Skeletal muscle tissue (tissue), 4 donors: ENCODE results near the gene EPB41L2. TPM values are rescaled to one million over a fixed set of nuclear protein-coding genes. Genes with fewer than 3 reads are reported as not detected.
"Not testable (repeated sequence)": the region's sequence is repeated elsewhere in the genome, so short reads cannot be mapped to it uniquely, and the experiment has no call there.

ENCODE experiments used
- H3K27ac ChIP-seq: one replicate; pipeline ENCODE4 v1.7.0; 2013; ENCODE audit warnings: mild to moderate bottlenecking, low read depth, low read length, inconsistent platforms
- H3K27me3 ChIP-seq, 3 donors: one replicate each; pipeline ENCODE4 v1.7.0; 2013; ENCODE audit warnings: low read length in 3 of 3; ENCODE audit not compliant: control insufficient read depth in 3 of 3, insufficient read depth in 3 of 3
- H3K36me3 ChIP-seq, 3 donors: one replicate each; pipeline ENCODE4 v1.7.0; 2013; ENCODE audit warnings: low read length in 3 of 3; ENCODE audit not compliant: control insufficient read depth in 3 of 3, insufficient read depth in 3 of 3
- H3K4me1 ChIP-seq, 3 donors: one replicate each; pipeline ENCODE4 v1.7.0; 2013; ENCODE audit warnings: low read length in 3 of 3, mild to moderate bottlenecking in 3 of 3; ENCODE audit not compliant: control insufficient read depth in 3 of 3, insufficient read depth in 3 of 3
- H3K4me3 ChIP-seq, 3 donors: one replicate each; pipeline ENCODE4 v1.7.0; 2013; ENCODE audit warnings: low read length in 3 of 3
- H3K9ac ChIP-seq, 3 donors: one replicate each; pipeline ENCODE4 v1.7.0; 2013; ENCODE audit warnings: low read length in 3 of 3, mild to moderate bottlenecking in 3 of 3, moderate library complexity in 2 of 3, low read depth in 1 of 3
- H3K9me3 ChIP-seq, 3 donors: one replicate each; pipeline ENCODE4 v1.7.0; 2013; ENCODE audit warnings: low read length in 3 of 3; ENCODE audit not compliant: control insufficient read depth in 3 of 3
- total RNA-seq: library from RNA; depleted of rRNA; stranded (reverse); fragments of >200 nt; gene quantifications from one replicate; pipeline ENCODE4 v1.2.3, GENCODE V29; 2014
- donor health status: Osteomylitis.

The EPB41L2 gene
- total RNA-seq, 1 donor from 2014 or later = 187 TPM

DNA sequence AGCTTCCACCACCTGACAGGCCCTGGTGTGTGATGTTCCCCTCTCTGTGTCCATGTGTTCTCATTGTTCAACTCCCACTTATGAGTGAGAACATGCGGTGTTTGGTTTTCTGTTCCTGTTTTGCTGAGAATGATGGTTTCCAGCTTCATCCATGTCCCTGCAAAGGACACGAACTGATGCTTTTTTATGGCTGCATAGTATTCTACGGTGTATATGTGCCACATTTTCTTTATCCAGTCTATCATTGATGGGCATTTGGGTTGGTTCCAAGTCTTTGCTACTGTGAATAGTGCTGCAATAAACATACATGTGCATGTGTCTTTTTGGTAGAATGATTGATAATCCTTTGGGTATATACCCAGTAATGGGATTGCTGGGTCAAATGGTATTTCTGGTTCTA is 120.3 kb downstream of the EPB41L2 start:
- not testable (repeated sequence) for H3K27ac ChIP-seq, H3K27me3 ChIP-seq, H3K9me3 ChIP-seq, H3K36me3 ChIP-seq, H3K4me1 ChIP-seq, H3K4me3 ChIP-seq, H3K9ac ChIP-seq

DNA sequence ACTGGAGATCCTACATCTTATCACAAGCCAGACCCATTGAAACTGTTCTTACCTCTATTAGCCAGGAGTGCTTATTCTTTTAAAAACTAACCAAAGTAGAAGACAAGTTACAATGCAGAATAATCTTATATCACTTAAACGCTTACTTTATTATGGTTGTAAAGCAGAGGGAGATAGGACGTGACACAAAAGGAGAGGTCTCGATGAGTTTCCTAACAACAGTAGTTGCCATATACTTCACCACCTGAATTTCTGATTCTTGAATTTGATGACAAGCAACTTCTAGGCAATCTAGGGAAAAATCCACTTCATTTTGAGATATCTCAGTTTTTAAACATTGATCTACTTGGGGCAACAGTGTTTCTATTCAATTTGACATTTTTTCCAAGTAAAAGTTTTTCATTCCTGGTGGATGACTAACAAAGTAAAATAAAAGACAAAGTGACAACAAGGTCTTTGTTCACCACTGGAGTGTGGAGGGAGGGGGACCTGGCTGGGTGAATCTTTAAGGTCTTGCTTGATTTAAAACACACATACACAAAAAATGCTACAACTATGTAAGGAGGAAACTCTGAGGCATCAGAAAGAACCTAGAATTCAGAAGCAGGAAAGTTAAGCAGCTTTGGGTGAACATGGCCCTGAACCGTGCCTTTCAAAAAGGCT is 125.0 kb downstream of the EPB41L2 start:
- Histone ChIP-seq H3K36me3 (no peaks in the 10 kb centered on the region), H3K9ac (no peak overlapping the region), H3K27ac (no peak overlapping the region), H3K4me1 (peaks cover 5 to 6% (median 5%) of the 10 kb centered on the region in 3 donors), H3K27me3 (no peaks in the 10 kb centered on the region), H3K4me3 (no peak overlapping the region), H3K9me3 (no peaks in the 10 kb centered on the region)

DNA sequence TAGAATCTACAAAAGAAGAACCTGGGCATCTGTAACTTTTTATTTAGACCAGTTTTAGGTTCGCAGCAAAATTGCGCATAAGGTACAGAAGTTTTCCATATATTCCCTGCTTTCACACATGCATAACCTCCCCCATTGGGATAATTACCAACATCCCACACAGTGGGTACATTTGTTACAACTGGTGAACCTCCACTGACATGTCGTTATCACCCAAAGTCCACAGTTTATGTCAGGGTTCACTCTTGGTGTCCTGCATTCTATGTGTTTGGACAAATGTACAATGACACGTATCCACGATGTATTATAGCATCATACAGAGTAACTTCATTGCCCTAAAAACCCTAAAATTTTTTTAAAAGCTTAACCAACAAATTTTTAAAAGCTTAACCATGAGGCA is 126.1 kb downstream of the EPB41L2 start:
- no peaks in the 10 kb centered on the region for H3K27me3 ChIP-seq
- H3K4me3 ChIP-seq = no peak overlapping the region
- no peak overlapping the region for H3K27ac ChIP-seq
- peaks cover 5 to 11% (median 10%) of the 10 kb centered on the region in 3 donors for H3K4me1 ChIP-seq
- H3K9me3 ChIP-seq = no peaks in the 10 kb centered on the region
- H3K9ac ChIP-seq = no peak overlapping the region
- H3K36me3 ChIP-seq = no peaks in the 10 kb centered on the region

DNA sequence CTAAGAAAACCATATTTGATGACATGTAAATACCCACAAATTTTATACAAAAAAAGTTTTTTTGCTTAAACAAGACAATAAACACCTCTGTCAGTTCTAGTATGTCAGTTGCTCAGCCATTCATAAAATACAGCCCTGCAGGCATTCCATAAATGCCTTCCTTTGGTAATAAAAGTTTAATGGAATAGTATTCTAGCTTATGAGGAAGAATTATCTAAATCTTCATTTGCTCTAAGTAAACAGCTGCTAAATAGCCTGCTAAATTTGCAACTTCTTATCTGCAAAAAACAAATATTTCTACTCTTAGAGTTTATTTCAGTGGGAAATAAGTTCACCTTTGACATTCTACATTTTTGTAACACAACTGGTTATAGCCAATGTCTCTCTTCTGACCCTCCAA is 127.1 kb downstream of the EPB41L2 start:
- Histone ChIP-seq H3K36me3 (no peaks in the 10 kb centered on the region), H3K27me3 (no peaks in the 10 kb centered on the region), H3K27ac (no peak overlapping the region), H3K9me3 (no peaks in the 10 kb centered on the region), H3K9ac (no peak overlapping the region), H3K4me1 (peaks cover 5 to 11% (median 10%) of the 10 kb centered on the region in 3 donors), H3K4me3 (no peak overlapping the region)

DNA sequence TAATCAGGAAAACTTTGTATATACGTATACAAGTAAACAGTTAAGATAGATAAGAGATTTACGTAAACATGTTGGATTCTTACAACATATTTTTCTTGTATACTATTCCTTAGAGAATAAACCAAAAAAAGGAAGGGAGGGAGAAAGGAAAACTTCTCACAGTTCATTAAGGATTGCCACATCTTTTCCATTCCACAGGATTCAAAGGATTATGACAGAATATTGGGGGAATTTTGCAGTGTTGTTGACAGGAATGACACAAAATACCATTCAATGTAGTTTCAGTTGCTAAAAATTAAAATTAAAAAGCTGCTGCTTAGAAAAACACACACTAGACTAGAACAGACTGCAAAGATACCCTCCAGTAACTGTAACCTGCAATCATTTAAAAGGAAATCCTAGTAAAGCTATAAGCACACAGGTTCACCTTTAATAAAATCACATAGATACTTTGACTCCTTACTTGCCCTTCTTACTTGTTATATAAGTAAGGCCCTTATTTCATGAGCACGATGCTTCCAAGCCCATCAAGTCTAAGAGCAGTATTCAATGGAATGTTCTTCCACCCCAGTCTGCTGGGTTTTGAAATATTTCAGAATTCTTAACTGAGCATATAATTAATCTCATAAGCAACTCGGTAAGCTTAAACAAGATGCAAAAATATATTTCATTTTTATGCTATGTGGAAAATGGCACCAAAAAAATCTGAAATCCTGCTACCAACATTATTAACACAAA is 128.0 kb downstream of the EPB41L2 start:
- H3K27me3 ChIP-seq = no peaks in the 10 kb centered on the region
- H3K9ac ChIP-seq = no peak overlapping the region
- H3K36me3 ChIP-seq = no peaks in the 10 kb centered on the region
- no peak overlapping the region for H3K27ac ChIP-seq
- peaks cover 5 to 11% (median 10%) of the 10 kb centered on the region in 3 donors for H3K4me1 ChIP-seq
- H3K9me3 ChIP-seq = no peaks in the 10 kb centered on the region
- H3K4me3 ChIP-seq = no peak overlapping the region

DNA sequence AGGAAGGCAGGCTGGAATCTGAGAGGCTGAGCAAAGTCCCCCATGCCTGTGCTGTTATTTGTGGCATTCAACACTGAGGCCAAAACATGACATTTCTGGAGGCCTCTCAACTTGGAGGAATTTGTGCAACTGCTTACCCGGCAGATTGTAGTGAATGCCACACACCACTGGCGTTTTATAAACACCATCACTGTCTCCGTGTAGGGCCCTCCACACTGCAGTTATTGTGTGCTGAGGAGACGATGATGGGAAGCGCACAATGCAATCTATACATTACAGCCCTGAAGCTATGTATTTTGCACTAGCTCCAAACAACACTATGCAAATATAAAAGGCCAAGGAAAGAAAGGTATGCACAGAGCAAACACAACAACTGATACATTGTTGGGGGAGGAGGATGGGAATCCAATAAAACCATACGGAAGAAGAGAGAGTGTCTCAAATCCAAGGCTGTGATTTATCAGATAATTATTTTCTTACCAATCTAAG is 129.3 kb downstream of the EPB41L2 start:
- Histone ChIP-seq H3K27ac (no peak overlapping the region), H3K9me3 (no peaks in the 10 kb centered on the region), H3K36me3 (no peaks in the 10 kb centered on the region), H3K27me3 (no peaks in the 10 kb centered on the region), H3K4me3 (peak overlapping the region in 1 of 3 donors; percentile 52), H3K9ac (no peak overlapping the region), H3K4me1 (peaks cover 8 to 23% (median 21%) of the 10 kb centered on the region in 3 donors)

DNA sequence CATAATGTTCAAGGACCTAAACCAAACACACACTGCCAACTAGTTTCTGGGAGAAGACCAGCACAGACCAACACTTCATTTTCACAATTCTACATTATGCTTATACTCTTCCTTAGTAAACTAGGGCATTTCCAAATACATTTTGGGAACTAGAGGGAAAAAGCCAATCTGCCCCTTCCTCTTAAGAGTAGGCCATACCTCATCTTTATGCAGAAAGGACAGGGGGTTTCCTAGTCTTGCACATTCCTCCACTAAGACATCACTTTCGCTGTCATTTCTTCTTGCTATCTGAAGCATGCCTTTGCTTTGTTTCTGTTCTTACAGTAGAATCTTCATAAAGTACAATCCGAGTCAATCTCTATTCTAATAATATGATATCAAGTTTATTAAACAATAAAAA is 130.1 kb downstream of the EPB41L2 start:
- H3K9me3 ChIP-seq = no peaks in the 10 kb centered on the region
- no peaks in the 10 kb centered on the region for H3K27me3 ChIP-seq
- H3K36me3 ChIP-seq = no peaks in the 10 kb centered on the region
- H3K4me1 ChIP-seq = peaks cover 8 to 26% (median 26%) of the 10 kb centered on the region in 3 donors
- no peak overlapping the region for H3K4me3 ChIP-seq
- H3K27ac ChIP-seq = no peak overlapping the region
- no peak overlapping the region for H3K9ac ChIP-seq

DNA sequence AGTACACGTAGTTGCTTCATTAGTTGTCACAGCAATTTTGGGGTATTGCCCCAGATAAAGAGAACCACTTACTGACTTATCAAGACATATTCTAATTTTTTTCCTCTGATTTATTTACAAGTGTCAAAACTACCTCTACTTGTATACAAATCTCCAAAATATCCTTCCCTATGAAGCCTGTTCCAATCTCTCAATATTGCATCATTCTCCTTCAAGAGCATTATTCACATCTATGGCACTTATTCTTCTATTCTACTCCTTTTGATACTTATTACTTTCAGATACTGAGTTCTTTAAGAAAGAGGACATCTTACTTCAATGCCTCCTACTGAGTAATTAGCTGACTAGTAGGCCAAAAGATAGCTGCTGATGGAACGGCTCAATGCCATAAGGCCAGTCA is 130.6 kb downstream of the EPB41L2 start:
- Histone ChIP-seq H3K4me3 (no peak overlapping the region), H3K4me1 (peaks cover 8 to 26% (median 26%) of the 10 kb centered on the region in 3 donors), H3K9ac (no peak overlapping the region), H3K27me3 (no peaks in the 10 kb centered on the region), H3K9me3 (no peaks in the 10 kb centered on the region), H3K36me3 (no peaks in the 10 kb centered on the region), H3K27ac (no peak overlapping the region)

DNA sequence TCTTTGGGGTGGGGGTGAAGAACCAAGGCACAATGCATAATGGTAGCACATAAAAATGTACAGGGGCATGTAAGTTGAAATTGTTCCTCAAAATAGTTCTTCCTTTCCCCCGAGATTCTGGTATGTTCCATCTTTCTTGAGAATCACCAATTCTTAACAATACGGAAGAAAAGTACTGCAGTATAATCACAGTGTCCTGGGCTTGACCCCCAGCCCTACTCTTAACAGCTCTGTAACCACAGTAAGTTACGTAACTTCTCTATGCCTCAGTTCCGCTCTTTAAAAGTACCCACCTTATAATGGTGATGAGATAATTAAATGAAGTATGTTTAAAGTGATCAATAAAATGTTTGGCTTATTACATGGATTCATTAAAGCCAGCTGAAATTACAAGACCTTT is 131.4 kb downstream of the EPB41L2 start:
- Histone ChIP-seq H3K9ac (no peak overlapping the region), H3K4me1 (peaks cover 8 to 26% (median 26%) of the 10 kb centered on the region in 3 donors), H3K27me3 (no peaks in the 10 kb centered on the region), H3K9me3 (no peaks in the 10 kb centered on the region), H3K4me3 (no peak overlapping the region), H3K36me3 (no peaks in the 10 kb centered on the region), H3K27ac (no peak overlapping the region)

DNA sequence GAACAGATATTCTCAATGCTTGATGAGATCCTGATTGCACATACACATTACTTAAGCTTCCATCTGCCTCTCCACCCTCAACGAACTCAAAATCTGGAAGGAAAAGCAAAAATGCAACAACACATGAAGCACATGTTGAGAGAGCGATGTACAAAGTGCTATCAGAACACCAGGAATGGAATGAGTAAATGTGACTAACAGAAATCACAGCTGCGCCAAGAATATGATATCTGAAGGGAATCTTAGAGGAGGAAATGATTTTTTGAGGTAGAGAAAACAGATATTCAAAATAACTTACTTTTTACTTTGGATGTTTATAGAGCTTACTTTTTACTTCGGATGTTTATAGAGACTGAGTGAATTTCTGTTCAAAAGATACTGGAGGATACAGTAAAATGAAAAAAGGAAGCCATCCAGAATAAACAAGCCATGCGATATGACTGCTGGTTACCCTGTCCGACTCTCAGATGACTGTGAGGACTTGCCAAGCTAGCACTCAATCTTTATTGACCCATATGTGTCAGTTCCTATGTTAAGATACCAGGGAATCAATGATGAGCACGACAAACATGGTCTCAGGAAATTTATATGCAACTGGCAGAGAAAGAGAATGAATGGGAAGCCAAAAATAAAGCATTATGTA is 133.9 kb downstream of the EPB41L2 start:
- no peaks in the 10 kb centered on the region for H3K9me3 ChIP-seq
- no peak overlapping the region for H3K9ac ChIP-seq
- H3K4me3 ChIP-seq = peak overlapping the region in 1 of 3 donors; percentile 20
- H3K27me3 ChIP-seq = no peaks in the 10 kb centered on the region
- peaks cover 0 to 4% (median 0%) of the 10 kb centered on the region in 3 donors for H3K36me3 ChIP-seq
- peak overlapping the region; percentile 32 for H3K27ac ChIP-seq
- peaks cover 8 to 26% (median 26%) of the 10 kb centered on the region in 3 donors for H3K4me1 ChIP-seq
